Adrenal gland (tissue), 12 donors: ENCODE results near the gene TAB2. TPM values are rescaled to one million over a fixed set of nuclear protein-coding genes. Genes with fewer than 3 reads are reported as not detected.

Experiments
- DNase-seq, 7 donors: peaks; one replicate each; pipeline ENCODE4 v3.0.0-alpha.2; 2019 to 2020
- H3K27ac ChIP-seq, 5 donors: fragments of 200-600 bp; sonication (generic) in 4 of 5; 1 replicate in 3 of 5; 2 replicates in 2 of 5; pipeline versions ENCODE4 v1.5.1 to v1.8.0; 2016 to 2020; ENCODE audit warnings: mild to moderate bottlenecking in 1 of 5
- H3K27me3 ChIP-seq: fragments of 200-600 bp; 2 replicates; pipeline ENCODE4 v1.8.0; 2021
- H3K36me3 ChIP-seq, 2 donors: fragments of 200-600 bp; replicated peaks in 1 of 2; 1 replicate in 1 of 2; 2 replicates in 1 of 2; pipeline versions ENCODE4 v1.5.1 to v1.8.0; 2018 to 2022
- H3K4me1 ChIP-seq, 2 donors: fragments of 200-600 bp; replicated peaks in 1 of 2; 1 replicate in 1 of 2; 2 replicates in 1 of 2; pipeline versions ENCODE4 v1.5.1 to v1.8.0; 2018 to 2021
- H3K4me3 ChIP-seq, 4 donors: fragments of 200-600 bp; sonication (generic) in 3 of 4; one replicate each; pipeline ENCODE4 v1.5.1; 2016 to 2018
- H3K9me3 ChIP-seq, 3 donors: fragments of 200-600 bp; sonication (generic) in 1 of 3; replicated peaks in 1 of 3; 1 replicate in 2 of 3; 2 replicates in 1 of 3; pipeline versions ENCODE4 v1.5.1 to v1.8.0; 2016 to 2021
- POLR2A ChIP-seq, 2 donors: fragments of 450-650 bp; IDR thresholded peaks; one replicate each; pipeline ENCODE4 v1.6.1; 2017; ENCODE audit warnings: antibody characterized with exemption in 2 of 2, mild to moderate bottlenecking in 2 of 2, moderate library complexity in 1 of 2
- WGBS, 4 donors: extraction: QIAGEN DNeasy Blood & Tissue Kit in 2 of 4; methylation state at CpG; one replicate each; pipeline versions ENCODE4 v1.1.5 to v1.1.7; 2013 to 2017; 5-methylcytosine and 5-hydroxymethylcytosine counted together
- intact Hi-C, 2 donors: fragments of 100-400 bp; cut with DNase I; formaldehyde crosslinking; loops; one replicate each; pipeline versions ENCODE4 v1.14.1 to v1.15.0; 2022 to 2023
- polyA plus RNA-seq, 3 donors: library from polyadenylated mRNA; stranded (reverse); fragments of 200-250 nt in 2 of 3; fragments of 350-450 nt in 1 of 3; fragmentation: Illumina TruSeq in 1 of 3; extraction: RNeasy Lipid Tissue Mini Kit (QIAGEN cat#74804) in 1 of 3; gene quantifications; one replicate each; pipeline ENCODE4 v1.2.3, GENCODE V29; 2013 to 2014
- total RNA-seq, 9 donors: library from RNA; depleted of rRNA in 4 of 9; stranded (reverse); fragments of >200 nt in 4 of 9; fragments of 120-200 nt in 1 of 9; fragmentation: NEBNext Ultra II Directional in 1 of 9; extraction: Animal tissue kit (Norgen Biotek cat#: 25700) in 1 of 9; gene quantifications; one replicate each; pipeline versions ENCODE4 v1.1.0 to v1.2.4, GENCODE V29; 2013 to 2023
- TF ChIP-seq, protein P1 (sequence below), 6 experiments: fragments of 450-650 bp in 4 of 6; fragments of 200-600 bp in 2 of 6; sonication (generic) in 1 of 6; IDR thresholded peaks; 1 replicate in 5 of 6; 2 replicates in 1 of 6; pipeline versions ENCODE4 v1.5.1 to v1.8.0; 2016 to 2021; ENCODE audit warnings: antibody characterized with exemption in 6 of 6, mild to moderate bottlenecking in 2 of 6, moderate library complexity in 1 of 6
- donor health status: healthy with polysubstance abuse.
- donor health status: Bipolar disorder and iron deficiency.
- donor health status: DM: yes; HTN: yes; CAD: no.
- donor health status: DM: no; HTN: no; CAD: no.
- donor health status: DM: no; HTN: no; CAD: no.
- donor health status: DM: yes; HTN: yes; CAD: no.

Gene TAB2
- total and polyA plus RNA-seq, 12 donors, result 10.8 to 68.8 (median 43.9) TPM

DNA sequence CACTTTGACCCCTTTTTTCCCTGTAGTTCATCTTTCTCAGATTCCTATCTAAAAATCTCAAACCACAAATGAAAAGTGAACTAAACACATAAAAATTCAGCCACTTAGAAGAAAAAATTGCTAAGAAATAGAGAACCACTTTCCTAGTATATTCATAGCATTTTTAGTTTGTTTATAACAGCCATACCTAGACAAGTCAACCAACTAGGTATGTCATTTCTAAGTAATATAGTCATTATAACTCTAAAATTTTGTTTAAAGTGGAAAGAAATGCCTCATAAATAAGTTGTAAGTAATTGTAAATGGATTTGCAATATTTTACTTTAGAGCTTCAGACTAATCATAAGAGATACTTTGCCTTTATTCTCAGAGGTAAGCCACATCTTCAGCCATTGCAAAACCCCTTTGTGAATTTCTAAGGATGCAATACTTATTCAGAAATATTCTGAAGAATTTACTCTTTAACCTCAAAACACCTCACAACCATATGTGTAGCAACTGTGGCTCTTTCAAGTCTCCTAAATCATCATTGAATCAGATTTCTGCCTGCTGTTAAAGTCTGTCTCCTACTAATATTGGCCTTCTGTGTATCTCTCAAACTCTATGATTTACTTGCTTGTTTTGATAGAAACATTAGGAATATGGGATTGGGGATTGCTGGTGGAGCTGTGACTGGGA, 75.6 kb downstream of the TAB2 start:
- no peak for DNase-seq
- TF ChIP-seq, protein P1, sequence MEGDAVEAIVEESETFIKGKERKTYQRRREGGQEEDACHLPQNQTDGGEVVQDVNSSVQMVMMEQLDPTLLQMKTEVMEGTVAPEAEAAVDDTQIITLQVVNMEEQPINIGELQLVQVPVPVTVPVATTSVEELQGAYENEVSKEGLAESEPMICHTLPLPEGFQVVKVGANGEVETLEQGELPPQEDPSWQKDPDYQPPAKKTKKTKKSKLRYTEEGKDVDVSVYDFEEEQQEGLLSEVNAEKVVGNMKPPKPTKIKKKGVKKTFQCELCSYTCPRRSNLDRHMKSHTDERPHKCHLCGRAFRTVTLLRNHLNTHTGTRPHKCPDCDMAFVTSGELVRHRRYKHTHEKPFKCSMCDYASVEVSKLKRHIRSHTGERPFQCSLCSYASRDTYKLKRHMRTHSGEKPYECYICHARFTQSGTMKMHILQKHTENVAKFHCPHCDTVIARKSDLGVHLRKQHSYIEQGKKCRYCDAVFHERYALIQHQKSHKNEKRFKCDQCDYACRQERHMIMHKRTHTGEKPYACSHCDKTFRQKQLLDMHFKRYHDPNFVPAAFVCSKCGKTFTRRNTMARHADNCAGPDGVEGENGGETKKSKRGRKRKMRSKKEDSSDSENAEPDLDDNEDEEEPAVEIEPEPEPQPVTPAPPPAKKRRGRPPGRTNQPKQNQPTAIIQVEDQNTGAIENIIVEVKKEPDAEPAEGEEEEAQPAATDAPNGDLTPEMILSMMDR (IDR thresholded peaks at IDR 0.05), result no peak
- no peak for TF ChIP-seq POLR2A (IDR thresholded peaks at IDR 0.05)
- no peak overlapping the region for H3K4me3 ChIP-seq
- no peaks in the 10 kb centered on the region for H3K4me1 ChIP-seq
- peaks cover 0 to 5% (median 0%) of the 10 kb centered on the region in 3 donors for H3K9me3 ChIP-seq
- no peak overlapping the region for H3K27ac ChIP-seq
- no peaks in the 10 kb centered on the region for H3K36me3 ChIP-seq
- H3K27me3 ChIP-seq, result no peaks in the 10 kb centered on the region
- intact Hi-C loops, result no loop called here

DNA sequence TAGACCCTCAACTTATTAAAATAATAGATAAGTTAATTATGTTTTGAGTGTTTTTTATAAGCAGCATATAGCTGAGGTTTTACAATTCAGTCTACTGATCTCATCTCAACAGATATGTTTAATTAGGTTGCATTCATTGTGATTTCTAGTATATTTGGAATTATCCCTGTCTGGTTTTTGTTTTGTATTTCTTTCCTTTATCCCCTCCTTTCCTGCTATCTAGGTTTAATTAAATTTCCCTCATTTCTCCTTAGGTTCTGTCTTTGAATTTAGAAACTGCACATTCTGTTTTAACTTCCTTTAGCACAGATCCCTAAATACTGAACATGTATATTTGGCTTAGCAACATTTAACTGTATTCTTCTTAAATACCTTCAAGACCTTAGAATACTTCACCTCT, 77.7 kb downstream of the TAB2 start:
- intact Hi-C loops, result no loop called here
- no peak for DNase-seq
- Histone ChIP-seq H3K9me3 (peaks cover 0 to 5% (median 0%) of the 10 kb centered on the region in 3 donors), H3K27me3 (no peaks in the 10 kb centered on the region), H3K4me1 (no peaks in the 10 kb centered on the region), H3K4me3 (no peak overlapping the region), H3K27ac (no peak overlapping the region), H3K36me3 (peaks cover 0 to 15% of the 10 kb centered on the region in 2 donors)
- TF ChIP-seq POLR2A (IDR thresholded peaks at IDR 0.05), result no peak
- TF ChIP-seq, protein P1 (IDR thresholded peaks at IDR 0.05), result no peak

DNA sequence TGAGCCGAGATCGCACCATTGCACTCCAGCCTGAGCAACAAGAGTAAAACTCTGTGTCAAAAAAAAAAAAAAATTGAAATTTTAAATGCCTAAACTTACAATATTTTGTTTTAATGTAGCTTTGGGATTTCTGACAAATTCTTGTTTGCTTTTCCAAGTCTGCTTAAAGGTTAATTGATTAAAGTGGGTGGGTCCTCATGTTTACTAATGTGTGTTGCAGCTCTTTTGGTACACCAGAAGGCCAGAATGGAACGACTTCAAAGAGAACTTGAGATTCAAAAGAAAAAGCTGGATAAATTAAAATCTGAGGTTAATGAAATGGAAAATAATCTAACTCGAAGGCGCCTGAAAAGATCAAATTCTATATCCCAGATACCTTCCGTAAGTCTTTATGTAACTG, 79.9 kb downstream of the TAB2 start:
- TF ChIP-seq POLR2A (IDR thresholded peaks at IDR 0.05), result no peak
- TF ChIP-seq, protein P1 (IDR thresholded peaks at IDR 0.05), result no peak
- peaks cover 0 to 24% of the 10 kb centered on the region in 2 donors for H3K36me3 ChIP-seq
- WGBS, 4 donors, result 93 to 97% (median 95%) methylated on average over 6 of the region's 6 CpGs
- H3K9me3 ChIP-seq, result peaks cover 0 to 5% (median 0%) of the 10 kb centered on the region in 3 donors
- intact Hi-C loops, result no loop called here
- H3K4me3 ChIP-seq, result no peak overlapping the region
- H3K4me1 ChIP-seq, result no peaks in the 10 kb centered on the region
- H3K27ac ChIP-seq, result no peak overlapping the region
- DNase-seq, result no peak
- no peaks in the 10 kb centered on the region for H3K27me3 ChIP-seq

DNA sequence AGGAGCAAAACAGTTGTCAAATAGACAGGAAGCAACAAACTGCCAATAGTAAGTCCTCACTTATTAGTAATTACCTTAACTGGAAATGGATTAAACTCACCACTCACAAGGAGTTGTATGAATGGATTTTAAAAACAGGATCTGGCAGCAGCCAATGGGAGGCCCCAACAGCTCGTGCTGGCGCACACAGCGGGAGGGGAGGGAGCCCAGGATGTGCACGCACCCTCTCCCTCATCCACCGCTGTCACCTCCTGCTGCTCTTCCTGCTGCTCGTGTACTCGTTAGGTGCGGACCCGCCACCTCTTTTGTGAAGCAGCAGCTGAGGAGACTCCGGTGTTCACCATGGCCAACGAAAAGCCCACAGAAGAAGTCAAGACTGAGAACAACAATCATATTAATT, 82.5 kb downstream of the TAB2 start, which contains the start of gene SUMO4:
Gene SUMO4 (plus strand): TSS at position 213 of the 400 bp plus-strand sequence. CDS start 130 bp downstream, at position 343.
- H3K36me3 ChIP-seq, result peaks cover 0 to 29% of the 10 kb centered on the region in 2 donors
- intact Hi-C loops, result no loop called here

More for the DNA sequence above, 82.5 kb downstream of the TAB2 start, which contains the start of gene SUMO4:
- Histone ChIP-seq H3K9me3 (no peaks in the 10 kb centered on the region), H3K27ac (no peak within 1 kb of the TSS), H3K4me3 (no peak within 1 kb of the TSS), H3K27me3 (no peaks in the 10 kb centered on the region), H3K4me1 (no peaks in the 10 kb centered on the region)
- no peak for DNase-seq
- TF ChIP-seq, protein P1 (IDR thresholded peaks at IDR 0.05), result no peak
- TF ChIP-seq POLR2A (IDR thresholded peaks at IDR 0.05), result no peak
- 97 to 98% (median 98%) methylated on average over 11 of the region's 11 CpGs for WGBS, 4 donors
